ENCODE results near the gene TLE3. TPM values are rescaled to one million over a fixed set of nuclear protein-coding genes. Genes with fewer than 3 reads are reported as not detected.

The TLE3 gene
- total RNA-seq, 1 donor, result 196 TPM

DNA sequence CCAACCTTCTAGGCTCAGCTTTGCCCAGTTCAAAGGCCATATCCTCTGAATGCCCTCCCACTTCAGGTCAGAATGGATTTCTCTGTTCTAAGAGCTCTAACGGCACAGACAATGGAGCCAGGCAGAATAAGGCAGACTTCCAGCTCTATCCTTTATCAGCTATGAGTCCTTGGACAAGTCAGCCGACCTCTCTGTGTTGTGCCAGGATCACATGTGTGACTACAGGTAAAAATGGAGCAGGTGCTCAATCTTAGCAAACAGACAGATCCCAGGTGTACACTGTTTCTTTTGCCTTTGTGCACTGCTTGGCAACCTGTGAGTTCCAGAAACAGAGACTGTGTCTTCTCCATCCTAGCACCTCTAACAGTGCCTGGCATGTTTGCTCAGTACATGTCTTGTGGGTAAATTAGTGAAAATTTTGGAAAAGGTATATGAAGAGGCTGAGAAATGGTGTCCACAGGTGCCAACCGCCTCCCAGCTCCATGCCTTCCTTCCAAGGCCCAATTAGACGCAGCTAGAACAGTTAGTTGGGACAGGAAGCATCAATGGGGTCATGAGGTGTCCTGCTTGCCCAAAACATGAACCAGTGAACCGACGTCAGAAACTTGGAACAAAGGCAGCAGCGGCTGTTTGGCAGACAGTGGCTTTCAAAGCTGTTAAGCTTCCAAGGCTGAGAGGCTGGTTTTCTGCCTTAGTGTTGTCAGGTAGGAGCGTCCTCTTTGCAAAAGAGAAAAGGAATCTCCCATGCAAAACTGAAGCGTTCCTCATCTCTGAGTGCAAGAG is 28.7 kb downstream of the TLE3 start:
- H3K4me3 ChIP-seq (ENCODE audit: low read length), result no peak overlapping the region
- no peaks in the 10 kb centered on the region for H3K9me3 ChIP-seq (ENCODE audit: low read depth, low read length)

DNA sequence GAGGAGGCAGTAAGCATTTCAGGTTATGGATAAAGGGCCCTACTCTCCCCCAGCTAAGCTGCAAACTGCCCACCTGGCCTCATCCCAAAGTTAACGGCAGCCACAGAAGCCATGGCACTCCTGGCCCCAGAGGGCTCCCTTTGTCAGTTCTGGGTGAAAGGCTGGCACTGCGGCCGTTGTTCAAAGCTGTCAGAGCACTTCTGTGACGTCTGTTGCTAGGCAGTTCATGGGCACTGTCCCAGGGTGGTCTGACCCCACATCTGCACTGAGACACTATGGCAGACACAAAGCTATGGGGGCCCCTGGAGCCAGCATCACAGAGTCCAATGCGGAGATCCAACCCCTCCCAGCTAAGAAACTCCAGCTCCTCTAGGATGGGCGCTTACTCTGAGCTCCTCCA is 30.0 kb downstream of the TLE3 start:
- Histone ChIP-seq H3K9me3 (ENCODE audit: low read depth, low read length) (no peaks in the 10 kb centered on the region), H3K4me3 (ENCODE audit: low read length) (no peak overlapping the region), H3K27me3 (ENCODE audit: insufficient read depth, low read length) (no peaks in the 10 kb centered on the region), H3K4me1 (ENCODE audit: insufficient read depth, low read length) (no peaks in the 10 kb centered on the region)

More for the DNA sequence above, 28.7 kb downstream of the TLE3 start:
- Histone ChIP-seq H3K27me3 (ENCODE audit: insufficient read depth, low read length) (no peaks in the 10 kb centered on the region), H3K4me1 (ENCODE audit: insufficient read depth, low read length) (no peaks in the 10 kb centered on the region)

DNA sequence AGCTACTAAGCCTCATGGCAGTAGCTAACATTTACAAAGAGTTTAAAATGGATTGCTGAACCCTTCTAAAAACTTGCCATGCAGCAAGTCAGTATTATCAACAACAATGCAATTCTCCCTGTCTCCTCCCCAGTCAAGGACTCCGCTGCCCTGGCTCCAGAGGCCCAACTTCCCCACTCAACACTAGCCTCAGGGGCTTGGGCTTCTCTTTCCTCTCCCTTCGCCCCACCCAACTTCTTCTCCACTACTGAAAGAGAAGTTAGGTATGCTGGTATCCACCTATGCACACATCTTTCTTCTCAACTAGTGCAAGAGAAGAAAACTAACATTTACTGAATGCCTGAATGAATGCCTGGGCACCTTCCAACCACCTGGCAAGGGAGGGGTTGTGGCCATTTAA is 30.7 kb downstream of the TLE3 start:
- H3K4me3 ChIP-seq (ENCODE audit: low read length), result no peak overlapping the region
- no peaks in the 10 kb centered on the region for H3K9me3 ChIP-seq (ENCODE audit: low read depth, low read length)
- H3K27me3 ChIP-seq (ENCODE audit: insufficient read depth, low read length), result no peaks in the 10 kb centered on the region
- H3K4me1 ChIP-seq (ENCODE audit: insufficient read depth, low read length), result no peaks in the 10 kb centered on the region

DNA sequence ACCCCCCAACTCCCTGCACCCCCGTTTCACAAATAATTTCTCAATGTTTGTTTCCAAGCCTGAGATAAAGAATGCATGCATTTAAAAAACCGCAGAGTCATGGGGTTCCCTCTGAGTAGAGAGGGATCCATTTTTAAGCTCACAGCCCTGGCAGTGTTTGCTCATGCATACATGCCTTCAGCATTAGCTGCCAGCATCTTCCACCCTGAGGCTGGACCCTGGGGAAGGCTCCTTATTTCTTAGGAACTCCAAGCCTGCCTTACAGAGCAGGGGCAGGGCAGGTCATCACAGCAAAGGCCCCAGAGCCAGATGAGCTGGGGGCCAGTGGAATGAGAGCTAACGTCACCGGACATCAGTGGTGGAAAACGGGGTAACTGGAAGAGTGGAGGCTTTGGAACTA is 31.3 kb downstream of the TLE3 start:
- Histone ChIP-seq H3K9me3 (ENCODE audit: low read depth, low read length) (no peaks in the 10 kb centered on the region), H3K4me3 (ENCODE audit: low read length) (no peak overlapping the region), H3K27me3 (ENCODE audit: insufficient read depth, low read length) (no peaks in the 10 kb centered on the region), H3K4me1 (ENCODE audit: insufficient read depth, low read length) (no peaks in the 10 kb centered on the region)

DNA sequence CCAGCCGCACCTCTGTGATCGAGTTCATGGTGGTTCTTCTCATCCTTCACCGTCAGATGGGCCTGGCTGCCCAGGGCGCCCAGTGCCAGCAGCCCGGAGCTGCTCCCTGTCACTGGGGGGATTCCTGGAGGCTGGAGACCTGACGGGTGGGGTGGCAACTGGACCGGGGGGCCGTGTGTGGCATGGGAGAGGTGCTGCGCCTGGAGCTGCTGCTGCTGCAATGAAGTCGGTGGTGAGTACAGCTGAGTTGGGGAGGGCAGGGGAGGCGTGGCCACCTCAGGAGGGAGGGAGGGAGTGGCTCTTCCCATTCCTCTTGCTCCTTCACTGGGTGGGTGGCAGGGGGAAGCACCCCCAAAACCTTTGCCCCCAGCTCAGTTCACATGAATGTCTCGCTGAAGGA is 31.7 kb downstream of the TLE3 start:
- no peaks in the 10 kb centered on the region for H3K9me3 ChIP-seq (ENCODE audit: low read depth, low read length)
- no peak overlapping the region for H3K4me3 ChIP-seq (ENCODE audit: low read length)
- H3K27me3 ChIP-seq (ENCODE audit: insufficient read depth, low read length), result no peaks in the 10 kb centered on the region
- H3K4me1 ChIP-seq (ENCODE audit: insufficient read depth, low read length), result no peaks in the 10 kb centered on the region

DNA sequence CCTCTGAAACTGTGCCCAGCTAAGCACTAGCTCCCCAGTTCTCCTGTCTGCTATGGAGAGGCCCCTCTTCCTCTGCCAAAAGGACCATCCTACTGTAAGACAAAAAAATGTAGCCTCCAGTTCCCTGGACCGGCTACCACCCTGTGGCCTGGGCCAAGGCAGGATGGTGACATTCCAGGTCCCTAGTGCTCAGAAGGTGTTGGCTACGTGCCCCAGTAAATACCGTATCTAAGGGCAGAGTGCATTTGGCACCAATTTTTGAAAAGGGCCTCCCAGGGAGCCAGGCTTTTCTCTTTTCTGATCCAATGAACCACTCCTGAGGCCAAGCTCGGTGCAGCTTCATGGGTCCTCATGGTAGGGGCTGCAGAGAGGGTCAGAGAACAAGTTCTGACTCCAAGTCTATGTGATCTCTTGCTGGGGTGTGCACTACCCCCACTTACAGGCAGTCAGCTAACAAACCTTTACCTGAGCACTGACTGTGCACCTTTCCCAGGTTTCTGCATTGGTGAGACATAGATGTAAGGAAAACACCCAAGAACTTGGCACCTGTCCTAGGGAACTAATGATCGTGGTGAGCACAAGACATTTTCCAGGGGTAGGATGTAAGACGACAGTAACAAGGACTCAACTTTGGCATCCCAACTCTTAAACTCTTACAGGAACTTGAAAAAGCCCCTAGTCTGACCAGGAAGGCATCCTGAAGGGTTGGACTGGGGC is 32.6 kb downstream of the TLE3 start:
- no peaks in the 10 kb centered on the region for H3K4me1 ChIP-seq (ENCODE audit: insufficient read depth, low read length)
- no peaks in the 10 kb centered on the region for H3K9me3 ChIP-seq (ENCODE audit: low read depth, low read length)
- no peak overlapping the region for H3K4me3 ChIP-seq (ENCODE audit: low read length)
- no peaks in the 10 kb centered on the region for H3K27me3 ChIP-seq (ENCODE audit: insufficient read depth, low read length)

DNA sequence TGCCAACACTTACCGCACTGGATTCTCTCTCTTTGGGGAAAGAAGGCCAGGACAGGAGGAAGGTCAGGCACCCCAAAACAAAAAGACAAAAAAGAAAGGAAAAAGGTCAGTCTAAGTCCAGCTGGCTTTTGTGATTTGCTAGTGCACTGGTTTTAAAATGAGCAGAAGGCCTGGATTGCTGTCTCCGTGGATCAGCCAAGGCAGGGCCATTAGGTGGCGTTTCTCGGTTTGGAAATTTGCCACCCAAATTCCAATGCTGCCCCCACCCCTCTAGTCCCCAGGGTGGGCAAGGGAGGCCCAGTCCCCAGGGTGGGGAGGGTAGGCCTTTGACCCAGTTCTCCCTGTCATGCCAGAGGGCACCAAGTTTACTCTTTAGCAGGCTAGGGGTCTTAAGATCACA is 33.3 kb downstream of the TLE3 start:
- Histone ChIP-seq H3K9me3 (ENCODE audit: low read depth, low read length) (no peaks in the 10 kb centered on the region), H3K27me3 (ENCODE audit: insufficient read depth, low read length) (no peaks in the 10 kb centered on the region), H3K4me3 (ENCODE audit: low read length) (no peak overlapping the region), H3K4me1 (ENCODE audit: insufficient read depth, low read length) (no peaks in the 10 kb centered on the region)

DNA sequence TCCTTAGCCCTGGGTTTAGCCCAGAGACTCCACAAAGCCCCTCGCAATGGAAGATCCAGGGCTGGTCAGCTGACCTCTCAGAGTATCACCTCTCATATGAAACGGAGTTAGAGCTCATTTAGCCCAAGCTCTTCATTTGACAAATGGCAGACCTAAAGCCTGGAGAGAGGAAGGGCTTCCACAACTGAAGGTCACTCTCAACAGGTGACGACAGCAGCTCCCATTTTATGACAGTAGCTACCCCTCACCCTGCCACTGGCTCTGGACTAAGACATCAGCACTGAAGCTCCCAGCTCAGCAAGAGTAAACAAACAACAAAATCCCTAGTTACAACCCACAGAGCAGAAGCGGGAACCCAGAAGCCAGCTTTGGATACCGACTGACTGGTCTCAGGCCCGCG is 33.7 kb downstream of the TLE3 start:
- Histone ChIP-seq H3K4me3 (ENCODE audit: low read length) (no peak overlapping the region), H3K27me3 (ENCODE audit: insufficient read depth, low read length) (no peaks in the 10 kb centered on the region), H3K9me3 (ENCODE audit: low read depth, low read length) (no peaks in the 10 kb centered on the region), H3K4me1 (ENCODE audit: insufficient read depth, low read length) (no peaks in the 10 kb centered on the region)

DNA sequence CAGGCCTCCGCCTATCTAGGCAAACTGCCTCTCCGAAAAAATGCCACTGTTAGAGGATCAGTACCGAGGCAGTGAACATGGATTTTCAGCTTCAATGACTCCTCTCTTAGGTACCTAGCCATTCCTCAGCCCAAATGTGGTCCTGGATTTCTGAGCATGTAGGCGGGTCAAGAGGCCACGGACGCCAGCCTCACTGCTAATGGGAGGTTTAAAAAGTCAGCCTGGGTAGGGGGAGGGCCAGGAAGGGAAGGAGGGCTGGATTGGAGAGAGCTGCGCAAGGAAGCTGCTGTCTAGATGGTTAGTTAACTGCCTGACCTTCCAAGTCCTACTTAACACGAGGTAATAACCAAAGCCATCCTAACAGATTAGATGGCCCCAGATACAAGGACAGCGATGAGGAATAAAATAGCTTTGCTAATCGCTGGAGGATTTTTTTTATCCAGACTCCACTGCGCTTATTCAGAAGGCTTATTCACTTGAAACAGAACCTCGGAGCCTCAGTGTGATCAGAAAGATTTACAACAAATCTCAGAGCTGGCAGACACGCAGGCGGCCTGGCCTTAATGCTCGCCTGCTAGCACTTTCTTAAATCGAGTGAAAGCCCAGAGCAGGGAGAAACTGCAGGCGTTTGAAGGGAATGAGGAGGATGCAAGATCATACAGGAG is 34.3 kb downstream of the TLE3 start:
- no peak overlapping the region for H3K4me3 ChIP-seq (ENCODE audit: low read length)
- no peaks in the 10 kb centered on the region for H3K27me3 ChIP-seq (ENCODE audit: insufficient read depth, low read length)
- no peaks in the 10 kb centered on the region for H3K9me3 ChIP-seq (ENCODE audit: low read depth, low read length)
- H3K4me1 ChIP-seq (ENCODE audit: insufficient read depth, low read length), result no peaks in the 10 kb centered on the region

DNA sequence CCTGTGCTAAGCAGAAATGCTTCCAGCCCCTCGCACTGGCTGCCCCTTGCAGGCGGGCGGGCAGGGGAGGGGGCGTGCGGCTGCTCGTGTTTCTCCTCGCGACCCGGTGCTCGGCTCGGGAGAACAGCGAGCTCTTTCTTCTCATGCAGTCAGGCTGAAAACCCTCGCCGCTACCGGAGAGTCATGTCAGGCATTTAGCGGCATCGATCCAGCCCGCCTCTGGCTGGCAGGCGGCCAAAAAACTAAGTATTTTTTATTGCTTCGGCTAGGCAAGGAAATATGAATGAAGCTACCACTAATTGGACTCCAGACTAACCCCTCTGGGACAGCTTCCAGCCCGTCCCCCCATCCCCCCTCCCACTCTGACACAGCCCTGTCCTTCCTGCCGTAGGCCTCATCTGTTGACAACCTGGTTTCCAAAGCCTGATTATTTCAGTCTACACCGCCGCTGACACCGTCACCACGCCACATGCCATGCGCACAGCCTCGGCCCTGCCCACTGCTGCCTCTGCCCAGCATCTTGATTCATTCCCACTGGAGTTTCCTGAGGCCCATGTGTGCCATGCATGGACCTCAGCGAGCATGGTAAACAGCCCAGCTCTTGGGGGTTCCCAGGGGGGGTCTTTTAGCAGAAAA is 35.3 kb downstream of the TLE3 start:
- Histone ChIP-seq H3K9me3 (ENCODE audit: low read depth, low read length) (no peaks in the 10 kb centered on the region), H3K27me3 (ENCODE audit: insufficient read depth, low read length) (no peaks in the 10 kb centered on the region), H3K4me1 (ENCODE audit: insufficient read depth, low read length) (no peaks in the 10 kb centered on the region), H3K4me3 (ENCODE audit: low read length) (no peak overlapping the region)

DNA sequence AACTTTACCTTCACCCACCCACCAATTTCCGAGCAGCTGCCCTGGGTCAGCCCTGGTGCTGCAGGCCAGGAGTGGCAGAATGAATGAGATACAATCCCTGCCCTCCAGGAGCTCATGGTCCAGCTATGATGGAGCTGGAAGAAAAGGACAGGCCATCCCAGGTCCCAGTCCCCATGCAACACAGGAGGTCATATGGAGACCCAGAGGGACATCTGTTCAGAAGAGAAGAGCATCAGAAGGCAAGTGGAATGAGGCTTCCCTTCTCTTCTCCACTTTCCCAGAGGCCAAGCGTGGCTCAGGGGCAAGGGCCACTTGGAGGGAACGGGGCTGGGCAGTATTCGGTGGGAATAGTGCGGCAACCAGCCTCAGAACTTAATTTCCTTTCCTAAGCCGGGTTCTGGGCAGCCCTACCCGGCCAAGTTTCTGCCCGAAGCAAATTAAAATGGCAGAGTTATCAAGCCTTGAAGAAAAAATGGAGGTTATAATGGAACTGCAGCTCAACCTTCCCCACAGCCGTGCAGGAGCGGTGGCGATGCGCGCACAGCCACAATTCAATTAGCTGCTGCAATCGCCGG is 35.9 kb downstream of the TLE3 start:
- no peaks in the 10 kb centered on the region for H3K27me3 ChIP-seq (ENCODE audit: insufficient read depth, low read length)
- no peak overlapping the region for H3K4me3 ChIP-seq (ENCODE audit: low read length)
- no peaks in the 10 kb centered on the region for H3K9me3 ChIP-seq (ENCODE audit: low read depth, low read length)

DNA sequence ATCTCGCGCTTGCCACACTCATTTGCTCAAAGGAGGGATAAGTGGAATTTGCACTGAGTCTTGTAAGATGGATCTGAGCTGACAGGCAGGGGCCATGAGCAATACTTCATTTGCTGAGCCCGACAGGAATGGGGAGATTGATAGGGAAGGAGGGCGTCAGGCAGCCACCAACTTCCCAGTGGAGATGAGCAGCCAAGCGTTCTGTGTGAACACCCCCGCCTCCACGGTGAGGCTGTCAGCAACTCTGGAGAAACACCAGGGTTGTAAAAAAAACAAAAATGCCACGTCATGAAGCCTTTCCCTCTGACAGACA is 36.8 kb downstream of the TLE3 start:
- Histone ChIP-seq H3K4me1 (ENCODE audit: insufficient read depth, low read length) (no peaks in the 10 kb centered on the region), H3K9me3 (ENCODE audit: low read depth, low read length) (no peaks in the 10 kb centered on the region)

More for the DNA sequence above, 35.9 kb downstream of the TLE3 start:
- H3K4me1 ChIP-seq (ENCODE audit: insufficient read depth, low read length), result no peaks in the 10 kb centered on the region

DNA sequence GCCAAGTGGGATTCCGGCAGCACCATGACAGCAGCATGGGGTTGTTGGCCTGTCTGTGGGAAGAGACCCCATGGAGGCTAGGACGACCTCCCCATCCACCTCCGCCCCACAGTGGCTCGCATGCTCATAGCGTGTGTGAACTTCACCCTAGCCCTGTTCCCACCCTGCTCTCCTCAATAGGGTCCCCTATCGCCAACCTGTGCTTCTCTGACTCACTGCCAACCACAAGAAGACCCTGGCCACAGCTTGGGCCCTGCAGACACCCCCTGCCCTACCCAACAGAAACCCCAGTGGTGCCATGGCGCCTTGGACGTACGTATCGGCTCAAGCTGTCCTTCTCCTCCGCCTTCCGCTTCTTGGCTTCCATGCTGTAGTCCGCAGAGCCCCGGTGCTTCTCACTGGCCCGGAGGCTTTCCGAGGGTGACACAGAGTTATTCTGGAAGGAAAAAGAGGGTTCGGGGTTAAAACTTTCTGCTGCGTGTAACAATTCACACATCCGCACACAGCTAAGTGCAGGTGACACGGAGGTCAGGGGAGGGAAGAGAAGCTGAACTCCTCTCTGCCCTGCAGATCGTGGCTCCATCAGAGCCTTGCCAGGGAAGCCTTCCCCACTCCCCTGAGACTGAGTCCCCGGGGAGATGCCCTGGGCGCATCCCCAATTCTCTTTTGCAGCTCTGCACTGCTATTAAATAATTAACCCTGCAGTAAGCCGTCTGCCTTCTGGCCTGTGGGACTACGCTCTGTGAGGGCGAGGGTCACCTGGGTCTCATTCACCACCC is 37.3 kb downstream of the TLE3 start:
- H3K4me3 ChIP-seq (ENCODE audit: low read length), result no peak overlapping the region
- H3K27me3 ChIP-seq (ENCODE audit: insufficient read depth, low read length), result no peaks in the 10 kb centered on the region
- no peaks in the 10 kb centered on the region for H3K4me1 ChIP-seq (ENCODE audit: insufficient read depth, low read length)
- no peaks in the 10 kb centered on the region for H3K9me3 ChIP-seq (ENCODE audit: low read depth, low read length)

More for the DNA sequence above, 36.8 kb downstream of the TLE3 start:
- Histone ChIP-seq H3K27me3 (ENCODE audit: insufficient read depth, low read length) (no peaks in the 10 kb centered on the region), H3K4me3 (ENCODE audit: low read length) (no peak overlapping the region)

DNA sequence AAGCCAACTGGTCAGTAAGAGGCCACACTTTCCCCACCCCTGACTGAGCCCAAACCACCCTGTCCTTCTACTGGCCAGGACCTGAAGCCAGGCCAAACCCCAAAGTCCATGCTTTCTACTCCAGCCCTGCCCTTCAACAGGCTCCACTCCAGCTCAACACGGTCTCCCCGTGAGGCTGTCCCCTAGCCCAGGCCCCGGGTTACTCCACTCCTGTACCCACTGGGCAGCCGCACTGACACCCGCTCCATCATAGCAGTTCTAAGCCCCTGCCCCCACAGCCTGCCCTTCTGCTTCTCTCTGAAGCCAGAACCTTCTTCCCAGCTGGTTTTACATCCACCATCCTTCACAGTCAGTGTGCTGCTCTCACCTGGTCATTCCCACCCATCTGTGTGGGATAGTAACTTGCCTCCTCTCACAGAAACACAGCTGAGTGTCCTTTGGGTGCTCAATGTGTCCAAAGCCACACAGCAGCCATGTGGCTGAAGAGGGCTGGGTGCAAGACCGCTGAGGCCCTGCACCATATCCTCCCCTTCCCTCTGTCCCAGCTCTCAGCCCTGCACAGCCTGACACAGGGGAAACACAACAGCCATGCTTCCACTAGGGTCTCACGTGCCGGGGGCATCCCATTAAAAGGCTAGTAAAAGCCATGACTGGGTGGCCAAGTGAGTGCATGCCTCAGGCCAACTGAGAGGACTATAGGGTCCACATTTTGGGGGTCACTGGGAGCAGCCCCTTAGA is 38.1 kb downstream of the TLE3 start:
- H3K4me3 ChIP-seq (ENCODE audit: low read length), result no peak overlapping the region
- no peaks in the 10 kb centered on the region for H3K4me1 ChIP-seq (ENCODE audit: insufficient read depth, low read length)
- H3K27me3 ChIP-seq (ENCODE audit: insufficient read depth, low read length), result no peaks in the 10 kb centered on the region
- no peaks in the 10 kb centered on the region for H3K9me3 ChIP-seq (ENCODE audit: low read depth, low read length)

Data from mononuclear cell (primary cell).